ENCODE measurements around the gene FLAD1.

Gene FLAD1

GRCh38 chr1:155014709-155015508, 31.8 kb downstream of the FLAD1 start:
- DNase-seq (ENCODE audit: low read depth in 4 of 4, low spot score in 1 of 4): no peak

GRCh38 chr1:155015527-155016230, 32.5 kb downstream of the FLAD1 start:
- no peak for DNase-seq (ENCODE audit: low read depth in 4 of 4, low spot score in 1 of 4)

GRCh38 chr1:155016231-155016831, 33.2 kb downstream of the FLAD1 start:
- DNase-seq (ENCODE audit: low read depth in 4 of 4, low spot score in 1 of 4): no peak

- peak; percentile 67 to 93 (median 84) for DNase-seq (ENCODE audit: low read depth in 4 of 4, low spot score in 1 of 4)
These were observed 34.1 kb downstream of the FLAD1 start for GRCh38 chr1:155017041-155017945.

- DNase-seq (ENCODE audit: low read depth in 4 of 4, low spot score in 1 of 4): no peak
These were observed 34.8 kb downstream of the FLAD1 start for GRCh38 chr1:155017946-155018316.

GRCh38 chr1:155018617-155019348, 35.6 kb downstream of the FLAD1 start:
- no peak for DNase-seq (ENCODE audit: low read depth in 4 of 4, low spot score in 1 of 4)

GRCh38 chr1:155019377-155020245, 36.5 kb downstream of the FLAD1 start:
- no peak for DNase-seq (ENCODE audit: low read depth in 4 of 4, low spot score in 1 of 4)

- no peak for DNase-seq (ENCODE audit: low read depth in 4 of 4, low spot score in 1 of 4)
These were observed 39.2 kb downstream of the FLAD1 start for GRCh38 chr1:155022136-155022926.

- DNase-seq (ENCODE audit: low read depth in 4 of 4, low spot score in 1 of 4): no peak
These were observed 39.7 kb downstream of the FLAD1 start for GRCh38 chr1:155022927-155023236.

- DNase-seq (ENCODE audit: low read depth in 4 of 4, low spot score in 1 of 4): no peak
These were observed 40.5 kb downstream of the FLAD1 start for GRCh38 chr1:155023627-155024026.

- no peak for DNase-seq (ENCODE audit: low read depth in 4 of 4, low spot score in 1 of 4)
These were observed 41.2 kb downstream of the FLAD1 start for GRCh38 chr1:155024315-155024714.

GRCh38 chr1:155026154-155026553, 43.0 kb downstream of the FLAD1 start:
- no peak for DNase-seq (ENCODE audit: low read depth in 4 of 4, low spot score in 1 of 4)

- no peak for DNase-seq (ENCODE audit: low read depth in 4 of 4, low spot score in 1 of 4)
These were observed 43.4 kb downstream of the FLAD1 start for GRCh38 chr1:155026588-155026987.

GRCh38 chr1:155029513-155030242, 46.5 kb downstream of the FLAD1 start:
- DNase-seq (ENCODE audit: low read depth in 4 of 4, low spot score in 1 of 4): no peak

GRCh38 chr1:155030243-155030795, 47.2 kb downstream of the FLAD1 start:
- no peak for DNase-seq (ENCODE audit: low read depth in 4 of 4, low spot score in 1 of 4)

GRCh38 chr1:155030899-155031298, 47.8 kb downstream of the FLAD1 start:
- no peak for DNase-seq (ENCODE audit: low read depth in 4 of 4, low spot score in 1 of 4)

- DNase-seq (ENCODE audit: low read depth in 4 of 4, low spot score in 1 of 4): no peak
These were observed 49.7 kb downstream of the FLAD1 start for GRCh38 chr1:155032886-155033285.

- no peak for DNase-seq (ENCODE audit: low read depth in 4 of 4, low spot score in 1 of 4)
These were observed 50.4 kb downstream of the FLAD1 start, which contains the start of the genes DCST1 and DCST2 for GRCh38 chr1:155033524-155033923. TSS of gene DCST1 (plus strand) at chr1:155033824. CDS start at chr1:155034037, 213 bp downstream. TSS of gene DCST2 (minus strand) at chr1:155033781. CDS start at chr1:155033701, 80 bp downstream.

All from stimulated activated CD4-positive, alpha-beta T cell treated with anti-CD3 and anti-CD28 coated beads, Interleukin-1b, Interleukin-23, amount 100 ng/mL, for 24 hours (primary cell).